Measurements from ENCODE around the gene ANKRD11.

ANKRD11 gene

DNA sequence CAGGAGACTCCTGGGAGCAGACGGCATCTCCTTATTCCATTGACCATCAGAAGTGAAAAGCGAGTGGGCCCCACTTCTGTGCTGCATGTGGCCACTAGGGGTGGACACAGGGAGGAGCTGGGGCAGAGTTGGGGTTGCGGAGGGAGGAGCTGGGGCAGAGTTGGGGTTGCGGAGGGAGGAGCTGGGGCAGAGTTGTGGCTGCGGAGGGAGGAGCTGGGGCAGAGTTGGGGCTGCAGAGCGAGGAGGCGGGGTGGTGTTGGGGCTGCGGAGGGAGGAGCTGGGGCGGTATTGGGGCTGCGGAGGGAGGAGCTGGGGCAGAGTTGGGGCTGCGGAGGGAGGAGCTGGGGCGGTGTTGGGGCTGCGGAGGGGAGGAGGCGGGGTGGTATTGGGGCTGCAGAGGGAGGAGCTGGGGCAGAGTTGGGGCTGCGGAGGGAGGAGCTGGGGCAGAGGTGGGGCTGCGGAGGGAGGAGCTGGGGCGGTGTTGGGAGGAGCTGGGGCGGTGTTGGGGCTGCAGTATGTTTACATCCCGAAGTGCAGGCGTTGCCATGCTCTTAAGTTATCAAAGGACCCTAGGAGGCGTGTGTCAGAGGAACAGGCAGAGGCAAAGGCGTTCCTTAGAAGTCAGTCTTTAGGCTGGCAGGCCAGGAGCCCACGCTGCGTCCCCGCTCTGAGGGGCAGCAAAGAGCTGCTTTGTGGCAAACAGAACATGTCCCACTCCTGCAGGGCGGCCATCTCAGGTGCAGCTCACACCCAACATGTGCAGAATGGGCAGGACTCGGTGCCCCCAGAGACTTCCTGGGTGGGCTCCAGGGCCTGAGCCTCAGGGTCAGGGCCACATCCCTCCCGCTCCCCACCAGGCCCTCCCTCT, 196.9 kb downstream of the ANKRD11 start:
- no peak for DNase-seq

GRCh38 chr16:89292443-89293078, 197.8 kb downstream of the ANKRD11 start:
- DNase-seq: no peak

DNA sequence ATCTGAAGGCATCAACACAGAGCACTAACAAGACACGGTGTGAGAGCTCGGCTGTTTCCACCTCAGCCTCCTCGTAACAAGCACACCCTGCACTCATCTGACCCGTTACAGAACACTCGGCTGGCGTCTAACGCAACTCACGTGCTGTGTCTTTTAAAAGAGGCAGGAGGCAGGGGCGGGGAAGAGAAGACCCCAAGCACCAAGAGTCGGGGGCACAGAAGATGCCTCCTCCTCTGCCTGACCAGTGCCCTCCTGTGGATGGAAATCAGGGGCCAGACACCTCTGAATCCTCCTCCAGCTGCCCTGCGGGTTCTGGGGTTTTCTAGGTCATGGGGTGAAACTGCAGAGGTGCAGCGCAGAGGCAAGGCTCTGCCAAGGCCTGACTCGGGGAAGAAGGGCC, 198.6 kb downstream of the ANKRD11 start:
- DNase-seq: no peak

DNA sequence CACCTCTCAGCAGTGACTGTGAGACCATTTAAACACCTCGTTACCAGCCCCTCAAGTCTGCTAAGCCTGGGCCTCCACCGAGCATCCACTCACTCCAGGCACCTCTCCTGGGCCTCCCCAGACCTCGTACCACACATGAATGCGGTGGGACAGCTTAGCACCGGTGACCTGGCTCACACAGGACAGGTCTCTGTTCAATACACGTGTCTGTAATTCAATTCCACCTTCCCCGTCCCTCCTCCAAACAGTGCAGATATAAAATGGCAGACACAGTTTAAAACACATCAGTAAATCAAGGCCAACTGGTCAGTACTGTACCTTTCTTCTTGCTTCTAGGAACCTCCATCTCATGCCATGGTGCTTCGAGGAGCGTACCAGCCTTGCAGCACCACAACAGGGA, 199.0 kb downstream of the ANKRD11 start:
- DNase-seq: no peak

GRCh38 chr16:89290887-89291286, 199.5 kb downstream of the ANKRD11 start:
- DNase-seq: no peak

DNA sequence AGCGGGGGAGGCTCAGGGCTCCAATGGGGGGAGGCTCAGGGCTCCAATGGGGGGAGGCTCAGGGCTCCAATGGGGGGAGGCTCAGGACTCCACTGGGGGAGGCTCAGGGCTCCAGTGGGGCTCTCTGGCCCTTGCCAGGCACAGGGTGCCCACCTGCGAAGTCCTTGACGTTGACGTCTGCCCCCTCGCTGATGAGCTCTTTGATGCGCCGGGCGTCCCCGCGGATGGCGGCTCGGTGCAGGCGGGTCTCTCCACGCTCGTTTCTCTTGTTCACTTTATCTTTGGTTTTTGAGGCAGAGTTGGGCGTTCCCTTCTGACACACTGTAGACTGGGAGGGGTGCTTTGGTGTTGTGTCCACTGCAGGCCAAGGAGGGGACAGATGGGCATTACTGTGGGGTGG, 199.9 kb downstream of the ANKRD11 start:
- no peak for DNase-seq

DNA sequence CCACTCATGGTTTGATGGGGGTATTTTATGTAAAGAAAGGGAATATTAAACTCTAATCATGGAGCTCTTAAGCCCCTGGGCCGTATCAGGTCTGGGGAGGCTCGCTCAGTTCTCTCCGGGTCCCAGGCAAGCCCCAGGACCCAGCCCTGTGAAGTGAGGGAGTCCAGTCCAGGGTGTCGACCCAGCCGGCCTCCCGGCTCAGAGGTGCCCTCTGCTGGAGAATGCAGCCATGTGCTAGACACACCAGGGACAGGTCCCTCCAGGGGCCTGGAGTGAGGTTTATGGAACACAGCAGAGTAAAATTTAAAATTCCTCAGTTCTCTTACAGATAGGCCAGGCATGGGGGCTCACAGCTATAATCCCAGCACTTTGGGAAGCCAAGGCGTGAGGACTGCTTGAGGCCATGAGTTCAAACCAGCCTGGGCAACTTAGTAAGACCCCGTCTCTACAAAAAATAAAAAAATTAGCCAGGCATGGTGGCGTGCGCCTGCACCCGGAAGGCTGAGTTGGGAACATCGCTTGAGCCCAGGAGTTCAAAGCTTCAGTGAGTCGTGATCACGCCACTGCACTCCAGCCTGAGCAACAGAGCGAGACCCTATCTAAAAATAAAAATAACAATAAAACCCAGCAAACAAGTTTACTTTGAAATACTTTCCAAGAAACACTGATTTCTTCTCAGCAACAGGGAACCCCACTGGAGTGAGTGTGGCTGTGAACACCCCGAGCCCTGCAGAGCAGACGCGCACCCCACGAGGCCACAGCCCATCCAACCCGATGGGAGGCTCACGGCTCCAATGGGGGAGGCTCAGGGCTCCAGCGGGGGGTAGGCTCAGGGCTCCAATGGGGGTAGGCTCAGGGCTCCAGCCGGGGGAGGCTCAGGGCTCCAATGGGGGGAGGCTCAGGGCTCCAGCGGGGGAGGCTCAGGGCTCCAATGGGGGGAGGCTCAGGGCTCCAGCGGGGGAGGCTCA, 200.6 kb downstream of the ANKRD11 start:
- peak; percentile 72 to 77 for DNase-seq

DNA sequence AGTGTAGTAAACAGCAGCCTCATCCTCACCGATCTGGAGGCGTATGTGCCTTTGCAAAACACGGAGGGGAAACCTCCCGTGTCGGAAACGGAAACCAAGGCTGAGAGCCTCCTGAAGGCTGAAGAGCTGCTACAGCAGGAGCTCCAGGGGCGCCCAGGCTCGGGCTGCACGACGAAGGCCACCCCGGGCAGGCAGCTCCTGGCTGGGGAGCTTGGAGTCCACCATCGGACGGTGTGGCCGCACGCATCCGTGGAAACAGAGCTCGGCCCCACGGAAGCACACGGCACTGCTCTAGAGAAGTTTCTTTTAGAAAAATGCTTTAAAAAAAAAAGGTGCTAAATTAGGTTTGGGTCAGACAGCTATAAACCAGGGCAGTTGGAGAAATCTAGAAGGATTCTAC, 201.4 kb downstream of the ANKRD11 start:
- DNase-seq: no peak

DNA sequence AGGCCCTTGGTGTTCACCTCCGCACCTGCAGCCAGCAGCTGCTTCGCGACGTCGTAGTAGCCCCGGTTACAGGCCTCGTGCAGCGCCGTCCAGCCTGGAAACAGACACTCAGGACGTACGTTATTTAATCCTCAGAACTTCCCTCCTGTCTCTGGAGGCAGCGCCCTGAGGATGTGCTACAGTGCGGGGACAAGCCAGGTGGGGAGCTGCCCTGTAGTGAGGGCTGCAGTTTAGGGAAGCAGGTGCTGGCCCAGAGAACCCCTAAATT, 201.8 kb downstream of the ANKRD11 start:
- DNase-seq: no peak

- no peak for DNase-seq
Observed at GRCh38 chr16:89287777-89288576, 202.4 kb downstream of the ANKRD11 start.

GRCh38 chr16:89286096-89286495, 204.3 kb downstream of the ANKRD11 start:
- DNase-seq: no peak

- DNase-seq: no peak
Observed at GRCh38 chr16:89285381-89285780, 205.0 kb downstream of the ANKRD11 start.

GRCh38 chr16:89283449-89283848, 206.9 kb downstream of the ANKRD11 start:
- no peak for DNase-seq

DNA sequence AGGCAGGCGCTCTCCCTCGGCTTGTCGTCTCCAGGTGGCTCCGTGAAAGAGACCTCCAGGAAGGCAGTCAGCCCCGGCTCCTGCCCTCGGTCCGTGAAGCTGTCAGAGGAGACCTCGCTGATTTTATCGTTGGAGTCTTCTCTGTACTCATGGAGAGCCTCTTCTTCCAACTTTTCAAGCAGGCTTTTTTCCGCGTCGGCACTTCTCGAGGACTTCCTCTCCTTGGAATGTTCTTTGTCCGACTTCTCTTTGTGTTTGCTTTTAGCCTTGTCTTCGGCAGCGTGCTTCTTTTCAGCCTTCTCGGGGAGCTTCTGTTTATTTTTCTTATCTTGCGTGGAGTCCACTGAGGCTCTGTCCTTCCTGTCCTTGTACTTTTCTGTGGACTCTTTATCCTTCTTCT, 207.8 kb downstream of the ANKRD11 start:
- DNase-seq: no peak

DNA sequence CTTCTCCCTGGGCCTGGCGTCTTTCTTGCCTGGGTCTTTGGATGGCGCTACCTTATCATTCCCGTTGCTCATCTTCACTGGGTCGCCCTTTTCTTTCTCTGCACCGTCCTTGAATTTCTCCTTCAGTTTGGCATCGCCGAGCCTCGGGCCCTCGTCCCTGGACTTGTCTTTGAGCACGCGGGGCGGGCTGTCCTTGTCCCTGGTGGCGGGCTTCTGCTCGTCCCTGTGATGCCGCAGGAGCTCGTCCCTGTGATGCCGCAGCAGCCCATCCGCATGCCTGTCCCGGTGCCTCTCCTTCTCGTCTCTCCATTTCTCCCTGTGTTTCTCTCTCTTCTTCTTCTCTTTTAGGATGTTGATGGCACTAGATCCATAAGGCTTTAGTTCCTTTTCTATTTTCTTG, 208.5 kb downstream of the ANKRD11 start:
- DNase-seq: no peak

- no peak for DNase-seq
Observed at GRCh38 chr16:89281189-89281577, 209.2 kb downstream of the ANKRD11 start.

- no peak for DNase-seq
Observed at GRCh38 chr16:89280546-89281188, 209.7 kb downstream of the ANKRD11 start.

DNA sequence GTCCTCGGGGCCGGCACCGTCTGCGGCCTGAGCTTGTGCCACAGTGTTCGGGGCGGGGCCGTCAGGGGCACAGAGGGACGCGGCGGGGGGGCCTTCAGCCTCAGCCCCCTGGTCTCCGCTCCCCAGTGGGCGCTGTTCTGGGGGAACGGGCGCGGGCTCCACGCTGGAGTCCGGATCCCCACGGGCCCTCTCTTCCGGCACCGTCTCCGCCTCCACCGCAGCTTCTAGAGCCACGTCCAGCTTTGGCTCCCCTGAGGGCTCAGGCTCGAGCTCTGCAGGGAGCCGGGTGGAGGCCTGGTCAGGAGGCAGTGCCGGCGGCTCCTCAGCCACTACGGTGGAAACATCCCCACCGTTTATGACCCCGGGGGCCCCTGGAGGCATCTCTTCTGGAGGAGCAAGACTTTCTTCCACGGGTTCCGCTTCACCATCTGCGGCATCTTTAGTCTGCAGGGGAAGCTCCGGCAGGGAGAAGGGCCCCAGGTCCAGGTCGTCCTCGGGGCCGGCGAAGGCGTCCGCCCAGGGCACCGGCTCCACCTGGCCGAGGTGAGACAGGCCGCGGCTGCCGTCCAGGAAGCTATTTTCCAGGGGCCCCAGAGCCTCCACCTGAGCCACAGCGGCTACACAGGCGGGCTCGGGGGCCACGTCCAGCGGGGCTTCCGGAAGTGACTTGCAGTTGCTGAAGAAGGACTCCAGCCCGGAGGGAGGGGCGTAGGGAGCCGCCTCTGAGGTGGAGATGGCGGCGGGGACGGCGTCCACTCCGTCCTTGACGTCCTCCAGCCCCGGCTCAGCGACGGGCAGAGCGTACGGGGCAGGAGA, 210.5 kb downstream of the ANKRD11 start:
- no peak for DNase-seq

DNA sequence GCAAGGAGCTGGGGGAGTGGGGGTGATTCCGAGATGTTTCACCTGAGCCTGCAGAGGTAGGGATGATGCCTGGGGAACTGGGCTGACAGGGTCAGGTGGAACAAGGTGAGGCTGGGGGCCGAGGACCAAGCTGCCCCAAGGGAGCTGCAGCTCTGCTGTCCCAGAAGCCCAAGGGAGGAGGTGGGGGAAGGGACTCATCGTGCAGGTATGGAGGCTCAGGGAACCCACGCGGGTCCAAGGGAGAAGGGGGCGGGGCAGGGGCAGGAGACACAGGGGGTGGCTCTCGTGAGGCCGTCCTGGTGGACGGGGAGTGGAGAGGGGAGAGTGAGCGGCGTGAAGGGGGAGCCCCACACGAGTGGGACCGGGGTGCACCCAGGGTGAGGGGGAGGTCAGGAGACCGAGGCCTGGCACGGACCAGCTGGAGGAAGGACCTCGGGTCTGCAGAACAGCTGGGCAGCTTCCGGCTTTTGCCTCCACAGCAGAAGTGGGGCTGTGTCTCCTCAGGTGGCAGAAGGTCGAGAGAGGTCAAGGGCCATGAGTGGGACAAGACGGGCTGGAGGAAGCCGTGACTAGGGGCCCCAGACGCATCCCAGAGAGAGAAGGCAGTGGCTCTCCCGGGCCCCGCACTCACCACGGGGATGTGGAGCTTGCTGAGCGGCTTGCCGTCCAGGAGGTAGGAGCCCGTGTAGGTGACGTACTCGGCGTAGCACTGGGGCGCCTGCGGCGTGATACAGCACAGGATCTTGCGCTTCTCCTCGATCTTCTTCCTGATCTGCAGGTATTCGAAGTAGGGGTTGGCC, 211.7 kb downstream of the ANKRD11 start:
- DNase-seq: no peak

DNA sequence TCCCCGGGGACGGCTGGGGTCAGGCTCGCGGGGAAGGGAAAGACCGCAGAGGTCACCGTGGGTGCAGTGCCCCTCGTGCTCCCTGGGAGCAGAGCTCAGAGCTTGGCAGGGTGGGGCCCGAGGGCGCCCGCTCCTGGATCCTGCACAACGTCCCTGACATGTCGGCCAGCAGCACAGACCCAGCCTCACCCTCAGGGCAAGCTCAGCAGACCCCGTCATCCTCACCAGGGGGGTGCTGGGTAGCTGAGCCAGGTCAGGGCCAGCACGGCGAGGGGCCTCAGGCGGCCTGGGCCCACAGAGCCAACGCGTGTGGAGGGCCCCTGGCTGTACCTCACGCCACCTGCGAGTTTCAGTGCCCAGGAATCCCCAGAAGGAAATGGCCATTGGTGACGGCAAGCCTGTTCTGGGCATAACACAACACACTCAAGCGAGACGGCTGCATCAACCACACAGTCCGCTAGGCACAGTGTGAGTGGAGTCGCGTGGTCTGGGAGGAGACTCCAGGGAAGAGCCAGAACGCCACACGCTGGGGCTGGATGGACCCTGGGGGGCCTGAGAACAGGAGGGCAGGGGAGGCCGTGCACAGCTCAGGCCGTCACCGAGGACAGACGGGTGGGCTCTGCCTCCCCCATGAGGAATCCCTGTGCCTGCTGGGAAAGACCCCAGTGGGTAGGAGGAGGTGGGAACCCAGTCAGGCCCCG, 212.6 kb downstream of the ANKRD11 start:
- no peak for DNase-seq
